Measurements from ENCODE around the gene ADCY3.
"Not testable (repeated sequence)": the region's sequence is repeated elsewhere in the genome, so short reads cannot be mapped to it uniquely, and the experiment has no call there.

GRCh38 chr2:24800487-24800886, 119.5 kb downstream of the ADCY3 start:
- not testable (repeated sequence) for TF ChIP-seq CTCF (optimal IDR thresholded peaks at IDR 0.05 in 1 of 3, IDR thresholded peaks at IDR 0.05 in 1 of 3, conservative IDR thresholded peaks at IDR 0.05 in 1 of 3; ENCODE audit: extremely low read depth in 1 of 3, insufficient read depth in 2 of 3, low read length in 3 of 3); EZH2 (IDR thresholded peaks at IDR 0.05; ENCODE audit: low read length)

Measured in keratinocyte (primary cell).